HG02623 (cell line): Measurements from ENCODE around the gene C1orf74.

Experiments
- ATAC-seq: cut with Tn5 transposase; IDR thresholded peaks from one replicate; pipeline ENCODE4 v1.9.1; 2021; ENCODE audit warnings: moderate library complexity; ENCODE audit not compliant: unreplicated experiment

C1orf74 gene

DNA sequence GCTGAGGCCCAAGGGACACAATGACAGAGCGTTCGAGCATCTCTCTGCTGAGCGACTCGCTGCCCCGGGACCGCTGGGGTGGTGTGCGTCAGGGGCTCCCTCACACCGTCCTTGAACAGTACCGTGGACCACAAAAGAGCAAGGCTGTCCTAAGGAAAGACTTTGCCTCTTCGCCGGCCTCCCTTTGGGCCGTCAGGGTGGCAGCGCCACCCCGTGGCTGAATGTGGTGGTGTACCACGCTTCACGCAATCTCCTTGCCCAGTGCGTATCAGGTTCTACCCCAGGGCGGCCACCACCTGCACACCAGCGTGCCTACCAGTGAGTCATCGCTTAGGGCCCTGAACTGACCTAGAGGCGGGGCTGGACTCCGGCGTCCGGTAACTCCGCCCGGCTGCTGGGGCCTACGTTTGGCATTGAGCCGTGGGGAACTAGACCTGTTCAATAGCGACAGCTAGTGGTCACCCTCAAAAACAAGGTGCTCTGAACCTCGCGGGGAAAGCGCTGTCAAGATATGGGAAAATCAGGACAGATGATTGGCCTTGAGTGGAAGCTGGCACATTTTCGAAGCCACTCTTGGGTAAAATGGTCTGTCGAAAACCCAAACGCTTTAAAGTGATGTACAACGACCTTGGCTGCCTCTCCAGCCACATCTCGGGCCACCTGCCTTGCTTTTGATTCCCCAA is 36.6 kb downstream of the C1orf74 start:
- peak; percentile 65 for ATAC-seq

GRCh38 chr1:209746451-209747165 is 37.8 kb downstream of the C1orf74 start:
- no peak for ATAC-seq

GRCh38 chr1:209743145-209743482 is 41.2 kb downstream of the C1orf74 start:
- no peak for ATAC-seq

DNA sequence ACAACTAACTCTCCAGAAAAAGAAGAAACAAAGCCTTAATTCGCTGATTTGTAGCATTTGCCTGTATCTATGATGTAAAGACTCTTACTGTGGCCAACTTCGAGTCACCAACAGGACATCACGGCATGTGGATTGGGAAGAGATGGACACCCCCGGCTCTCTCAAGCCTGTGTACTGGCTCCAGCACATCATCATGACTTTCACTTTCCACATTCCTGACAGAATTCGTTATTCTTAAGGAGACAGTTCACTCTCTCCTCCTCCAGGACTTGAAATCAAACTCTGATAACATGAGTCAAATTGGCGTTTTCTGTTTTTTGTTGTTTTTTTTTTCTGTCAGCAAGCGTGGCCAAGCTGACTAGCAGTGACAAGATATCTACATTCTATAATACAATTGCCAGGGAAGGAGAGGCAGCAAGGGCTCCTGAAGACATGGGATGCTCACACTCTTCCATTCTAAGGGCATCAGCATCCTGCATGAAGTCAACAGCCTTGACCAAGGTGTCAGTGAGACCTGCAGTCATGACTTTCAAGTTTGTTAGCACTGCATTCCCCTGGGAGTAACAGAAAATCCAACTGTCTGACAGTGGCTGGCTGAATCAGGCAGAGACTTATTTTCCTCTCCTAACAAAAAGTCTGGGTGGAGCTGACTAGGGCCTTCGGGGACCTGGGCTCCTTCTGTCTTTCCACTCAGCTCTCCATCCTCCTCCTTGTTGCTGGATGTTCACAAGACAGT is 41.8 kb downstream of the C1orf74 start:
- no peak for ATAC-seq

GRCh38 chr1:209741889-209742288 is 42.5 kb downstream of the C1orf74 start:
- no peak for ATAC-seq

GRCh38 chr1:209741193-209741592 is 43.2 kb downstream of the C1orf74 start:
- ATAC-seq = no peak

- ATAC-seq = no peak
Measured at GRCh38 chr1:209738270-209738669, 46.1 kb downstream of the C1orf74 start.

- ATAC-seq = no peak
Measured at GRCh38 chr1:209737118-209737505, 47.2 kb downstream of the C1orf74 start.

DNA sequence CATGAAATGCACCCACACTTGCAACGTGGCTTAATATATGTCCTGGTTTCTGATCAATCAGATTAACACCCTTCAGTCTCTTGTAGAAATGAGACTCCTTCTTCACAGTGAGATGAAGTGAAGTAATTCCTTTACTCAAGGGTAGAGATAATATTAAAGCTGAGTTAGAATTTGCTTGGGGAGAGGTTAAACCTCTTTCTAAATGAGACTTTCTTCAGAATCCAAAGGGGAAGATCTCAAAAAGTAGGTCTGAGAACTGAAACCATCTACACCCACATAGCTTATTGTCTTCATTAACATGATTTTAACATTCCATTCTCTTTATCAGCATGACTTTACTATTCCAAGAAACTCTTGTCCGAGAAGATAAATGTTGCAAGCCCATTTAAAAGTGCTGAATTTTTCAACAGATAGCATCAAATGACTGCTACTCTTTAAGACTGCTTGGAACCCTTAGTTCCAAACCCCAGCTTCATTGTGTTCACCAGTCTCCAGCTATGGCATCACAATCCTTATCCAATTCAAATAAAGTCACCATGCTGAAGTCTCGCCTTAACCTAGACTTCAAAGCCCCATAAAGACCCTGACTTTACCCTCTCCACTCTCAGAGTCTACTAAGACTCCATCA is 47.8 kb downstream of the C1orf74 start:
- ATAC-seq = no peak

DNA sequence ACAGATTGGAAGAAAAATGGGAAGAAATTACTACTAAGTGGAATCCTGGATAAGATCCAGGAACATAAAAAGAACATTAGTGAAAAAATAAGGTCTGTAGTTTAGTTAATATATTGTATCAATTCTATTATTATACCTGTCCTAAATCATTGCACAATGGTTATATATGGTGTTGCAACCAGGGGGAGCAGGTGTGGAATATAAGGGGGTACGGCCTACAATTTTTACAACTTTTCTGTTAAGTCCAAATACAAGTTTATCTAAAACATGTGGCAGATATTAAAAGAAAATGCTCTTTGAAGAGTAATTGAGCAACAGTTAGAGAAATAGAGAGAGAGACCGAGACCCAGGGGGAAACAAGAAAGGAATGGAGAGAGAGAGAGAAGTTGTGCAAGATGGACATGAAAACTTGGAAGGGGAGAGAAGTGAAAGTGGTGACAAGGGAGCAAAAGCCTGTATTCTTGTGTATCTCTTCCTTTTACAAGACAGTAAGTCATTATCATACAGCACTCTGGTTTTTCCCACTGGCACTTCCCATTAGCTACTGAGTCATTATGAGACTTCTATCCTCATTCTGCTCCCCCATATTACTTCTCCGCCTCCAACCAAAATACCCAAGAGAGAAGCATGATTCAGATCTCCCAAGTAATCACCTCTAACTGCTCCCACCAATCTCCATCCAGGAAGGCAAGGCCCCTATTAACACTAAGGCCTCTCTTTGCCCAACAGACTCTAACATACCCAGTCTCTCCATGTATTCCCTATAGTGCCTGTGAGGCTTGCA is 50.8 kb downstream of the C1orf74 start:
- no peak for ATAC-seq

GRCh38 chr1:209732725-209733124 is 51.6 kb downstream of the C1orf74 start:
- ATAC-seq = no peak

DNA sequence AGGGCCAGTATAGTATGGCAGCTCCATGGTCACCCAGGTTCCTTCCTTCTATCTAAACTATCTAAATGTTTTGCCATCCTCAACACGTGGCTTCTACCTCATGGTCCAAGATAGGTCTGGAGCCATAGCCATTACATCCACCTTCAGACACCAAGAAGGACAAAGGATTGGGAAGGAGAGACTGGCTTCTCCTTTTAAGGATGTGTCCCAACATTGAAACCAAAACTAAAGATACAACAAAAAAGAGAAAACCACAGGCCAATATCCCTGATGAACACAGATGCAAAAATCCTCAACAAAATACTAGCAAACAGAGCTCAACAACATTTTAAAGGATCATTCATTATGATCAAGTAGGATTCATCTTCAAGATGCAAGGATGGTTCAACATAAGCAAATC is 54.9 kb downstream of the C1orf74 start:
- ATAC-seq = no peak
